Measurements from ENCODE around the gene CCDC141.

CCDC141 gene

GRCh38 chr2:178819147-178819875 lies 230.6 kb downstream of the CCDC141 start:
- TF ChIP-seq POU6F1 (CRISPR knock-in tag; IDR thresholded peaks at IDR 0.05; ENCODE audit: borderline replicate concordance, low read depth): no peak
- peak; percentile 83 for TF ChIP-seq ISL1 (CRISPR knock-in tag; IDR thresholded peaks at IDR 0.05)
- TF ChIP-seq BACH2 (CRISPR knock-in tag; IDR thresholded peaks at IDR 0.05; ENCODE audit: borderline replicate concordance): no peak
- ATAC-seq: peak; percentile 64

DNA sequence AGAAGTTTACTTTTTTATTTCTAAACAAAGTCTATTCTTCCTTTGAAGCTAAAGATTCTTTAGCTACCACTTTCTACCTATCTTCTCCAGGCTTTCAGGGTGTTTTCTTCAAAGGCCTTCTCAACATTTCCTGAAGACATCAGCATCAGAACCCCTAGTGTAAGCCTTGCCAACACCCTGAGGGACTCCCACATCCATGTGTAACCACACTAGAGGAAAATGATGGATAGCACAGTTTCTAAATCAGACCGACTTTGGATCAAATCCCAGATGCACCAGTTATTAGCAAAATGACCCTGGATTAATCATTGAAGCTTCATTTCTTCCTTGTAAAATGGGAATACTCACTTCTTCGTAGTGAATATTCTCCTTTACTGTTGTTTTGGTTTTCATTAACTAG lies 238.0 kb downstream of the CCDC141 start:
- no peak for ATAC-seq
- TF ChIP-seq ZNF8 (CRISPR knock-in tag; IDR thresholded peaks at IDR 0.05) (no peak), ZFP3 (CRISPR knock-in tag; IDR thresholded peaks at IDR 0.05) (no peak), POU6F1 (CRISPR knock-in tag; IDR thresholded peaks at IDR 0.05; ENCODE audit: borderline replicate concordance, low read depth) (no peak), ZC3H10 (CRISPR knock-in tag; IDR thresholded peaks at IDR 0.05) (no peak)

DNA sequence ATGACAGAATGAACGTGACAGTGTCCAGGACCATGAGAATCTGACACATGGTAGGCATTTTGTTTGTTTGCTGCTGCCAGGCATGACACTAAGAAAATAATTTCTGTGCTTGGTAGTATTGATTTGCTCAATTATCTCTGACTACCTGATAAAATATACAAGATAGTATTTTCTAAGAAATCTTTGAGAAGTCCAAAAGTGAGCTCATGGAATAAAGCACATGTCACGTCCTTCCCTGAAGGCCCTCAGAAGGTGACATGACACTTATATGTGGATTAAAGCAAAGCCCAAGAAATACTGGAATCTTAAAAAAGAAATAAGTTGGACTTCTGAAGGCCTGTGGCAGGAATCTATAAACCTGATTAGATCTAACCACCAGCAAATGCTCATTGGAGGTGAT lies 238.9 kb downstream of the CCDC141 start:
- no peak for ATAC-seq
- TF ChIP-seq ZC3H10 (CRISPR knock-in tag; IDR thresholded peaks at IDR 0.05): no peak
- no peak for TF ChIP-seq ESRRG (CRISPR knock-in tag; IDR thresholded peaks at IDR 0.05)
- no peak for TF ChIP-seq GLIS3 (CRISPR knock-in tag; IDR thresholded peaks at IDR 0.05)
- TF ChIP-seq POU6F1 (CRISPR knock-in tag; IDR thresholded peaks at IDR 0.05; ENCODE audit: borderline replicate concordance, low read depth): no peak
- no peak for TF ChIP-seq TCF4 (CRISPR knock-in tag; IDR thresholded peaks at IDR 0.05; ENCODE audit: borderline replicate concordance)
- no peak for TF ChIP-seq RARB (CRISPR knock-in tag; IDR thresholded peaks at IDR 0.05)
- TF ChIP-seq OSR1 (CRISPR knock-in tag; IDR thresholded peaks at IDR 0.05): no peak
- no peak for TF ChIP-seq ZNF565 (CRISPR knock-in tag; conservative IDR thresholded peaks at IDR 0.05; ENCODE audit: low read depth)
- no peak for TF ChIP-seq ZNF70 (CRISPR knock-in tag; IDR thresholded peaks at IDR 0.05)

DNA sequence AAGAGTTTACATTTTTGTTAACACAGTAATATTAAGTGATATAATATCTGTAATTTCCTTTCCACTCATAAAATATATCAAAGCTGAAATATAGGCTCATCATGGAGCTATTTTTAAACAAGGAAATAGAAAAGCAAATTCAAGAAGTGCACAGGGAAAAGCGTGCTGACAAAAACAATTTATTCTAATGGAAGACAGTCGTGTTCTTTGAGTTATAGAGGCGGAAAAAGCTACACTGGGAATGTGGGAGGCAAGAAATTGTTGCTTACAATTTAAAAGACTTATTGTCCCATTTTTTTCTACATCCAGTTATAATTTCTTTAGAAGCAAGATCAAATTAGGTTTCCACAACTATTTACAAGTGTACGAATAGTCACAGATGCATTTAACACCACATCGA lies 239.5 kb downstream of the CCDC141 start:
- TF ChIP-seq, protein P1, sequence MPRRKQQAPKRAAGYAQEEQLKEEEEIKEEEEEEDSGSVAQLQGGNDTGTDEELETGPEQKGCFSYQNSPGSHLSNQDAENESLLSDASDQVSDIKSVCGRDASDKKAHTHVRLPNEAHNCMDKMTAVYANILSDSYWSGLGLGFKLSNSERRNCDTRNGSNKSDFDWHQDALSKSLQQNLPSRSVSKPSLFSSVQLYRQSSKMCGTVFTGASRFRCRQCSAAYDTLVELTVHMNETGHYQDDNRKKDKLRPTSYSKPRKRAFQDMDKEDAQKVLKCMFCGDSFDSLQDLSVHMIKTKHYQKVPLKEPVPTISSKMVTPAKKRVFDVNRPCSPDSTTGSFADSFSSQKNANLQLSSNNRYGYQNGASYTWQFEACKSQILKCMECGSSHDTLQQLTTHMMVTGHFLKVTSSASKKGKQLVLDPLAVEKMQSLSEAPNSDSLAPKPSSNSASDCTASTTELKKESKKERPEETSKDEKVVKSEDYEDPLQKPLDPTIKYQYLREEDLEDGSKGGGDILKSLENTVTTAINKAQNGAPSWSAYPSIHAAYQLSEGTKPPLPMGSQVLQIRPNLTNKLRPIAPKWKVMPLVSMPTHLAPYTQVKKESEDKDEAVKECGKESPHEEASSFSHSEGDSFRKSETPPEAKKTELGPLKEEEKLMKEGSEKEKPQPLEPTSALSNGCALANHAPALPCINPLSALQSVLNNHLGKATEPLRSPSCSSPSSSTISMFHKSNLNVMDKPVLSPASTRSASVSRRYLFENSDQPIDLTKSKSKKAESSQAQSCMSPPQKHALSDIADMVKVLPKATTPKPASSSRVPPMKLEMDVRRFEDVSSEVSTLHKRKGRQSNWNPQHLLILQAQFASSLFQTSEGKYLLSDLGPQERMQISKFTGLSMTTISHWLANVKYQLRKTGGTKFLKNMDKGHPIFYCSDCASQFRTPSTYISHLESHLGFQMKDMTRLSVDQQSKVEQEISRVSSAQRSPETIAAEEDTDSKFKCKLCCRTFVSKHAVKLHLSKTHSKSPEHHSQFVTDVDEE (CRISPR knock-in tag; IDR thresholded peaks at IDR 0.05): no peak
- TF ChIP-seq OSR1 (CRISPR knock-in tag; IDR thresholded peaks at IDR 0.05) (no peak), ISL1 (CRISPR knock-in tag; IDR thresholded peaks at IDR 0.05) (no peak), PATZ1 (CRISPR knock-in tag; IDR thresholded peaks at IDR 0.05; ENCODE audit: borderline replicate concordance) (no peak), ZNF70 (CRISPR knock-in tag; IDR thresholded peaks at IDR 0.05) (no peak), ZFP30 (CRISPR knock-in tag; IDR thresholded peaks at IDR 0.05) (no peak), ZFP3 (CRISPR knock-in tag; IDR thresholded peaks at IDR 0.05) (no peak)
- peak; percentile 59; the same call in 2 of the 3 replicates for ATAC-seq
